Gastroesophageal sphincter (tissue), 4 donors: Measurements from ENCODE around the gene PDLIM5. TPM values are rescaled to one million over a fixed set of nuclear protein-coding genes. Genes with fewer than 3 reads are reported as not detected.
"Not testable (repeated sequence)": the region's sequence is repeated elsewhere in the genome, so short reads cannot be mapped to it uniquely, and the experiment has no call there.

Experiments
- ATAC-seq: fragments of 150-250 bp; one replicate; pipeline ENCODE4 v1.9.1; 2016; ENCODE audit warnings: mild to moderate bottlenecking, moderate library complexity
- H3K27ac ChIP-seq, 4 donors: fragments of 200-600 bp; sonication (generic) in 3 of 4; 1 replicate in 3 of 4; 2 replicates in 1 of 4; pipeline ENCODE4 v1.5.1; 2016 to 2019
- H3K27me3 ChIP-seq: fragments of 200-600 bp; sonication (generic); one replicate; pipeline ENCODE4 v1.5.1; 2019
- H3K36me3 ChIP-seq, 2 donors: fragments of 200-600 bp; sonication (generic); one replicate each; pipeline ENCODE4 v1.5.1; 2019; ENCODE audit warnings: control low read depth in 1 of 2
- H3K4me1 ChIP-seq, 3 donors: fragments of 200-600 bp; sonication (generic); 1 replicate in 2 of 3; 2 replicates in 1 of 3; pipeline ENCODE4 v1.5.1; 2016 to 2019; ENCODE audit warnings: control low read depth in 2 of 3
- H3K4me3 ChIP-seq, 2 donors: fragments of 200-600 bp; sonication (generic); one replicate each; pipeline ENCODE4 v1.5.1; 2019; ENCODE audit warnings: mild to moderate bottlenecking in 1 of 2, moderate library complexity in 1 of 2
- H3K9me3 ChIP-seq, 3 donors: fragments of 200-600 bp; sonication (generic); one replicate each; pipeline ENCODE4 v1.5.1; 2017 to 2019; ENCODE audit warnings: control low read depth in 2 of 3
- CTCF ChIP-seq, 4 experiments: fragments of 200-600 bp in 2 of 4; fragments of 450-650 bp in 2 of 4; sonication (generic) in 1 of 4; IDR thresholded peaks; one replicate each; pipeline ENCODE4 v1.5.1; 2017 to 2019; ENCODE audit warnings: antibody characterized with exemption in 4 of 4, mild to moderate bottlenecking in 2 of 4, moderate library complexity in 2 of 4
- EP300 ChIP-seq: sonication (generic); formaldehyde crosslinking; IDR thresholded peaks from one replicate; pipeline ENCODE4 v1.6.1; 2017; ENCODE audit warnings: antibody characterized with exemption, mild to moderate bottlenecking
- POLR2A ChIP-seq, 2 donors: fragments of 450-650 bp; IDR thresholded peaks; one replicate each; pipeline ENCODE4 v1.6.1; 2017; ENCODE audit warnings: antibody characterized with exemption in 2 of 2, mild to moderate bottlenecking in 2 of 2, moderate library complexity in 1 of 2
- POLR2AphosphoS5 ChIP-seq: sonication (generic); formaldehyde crosslinking; IDR thresholded peaks from one replicate; pipeline ENCODE4 v1.6.1; 2017; ENCODE audit warnings: antibody characterized with exemption
- WGBS, 2 donors: methylation state at CpG; one replicate each; pipeline ENCODE4 v1.1.5; 2018; ENCODE audit warnings: low coverage in 1 of 2; 5-methylcytosine and 5-hydroxymethylcytosine counted together
- total RNA-seq, 4 donors: library from RNA; depleted of rRNA; stranded (reverse); fragments of >200 nt; gene quantifications; one replicate each; pipeline ENCODE4 v1.1.0, GENCODE V29; 2016

Gene PDLIM5
- total RNA-seq, 4 donors from 2014 or later, result 100 to 223 (median 175) TPM

GRCh38 chr4:94650690-94651089, 198.9 kb downstream of the PDLIM5 start:
- no peaks in the 10 kb centered on the region for H3K27me3 ChIP-seq

DNA sequence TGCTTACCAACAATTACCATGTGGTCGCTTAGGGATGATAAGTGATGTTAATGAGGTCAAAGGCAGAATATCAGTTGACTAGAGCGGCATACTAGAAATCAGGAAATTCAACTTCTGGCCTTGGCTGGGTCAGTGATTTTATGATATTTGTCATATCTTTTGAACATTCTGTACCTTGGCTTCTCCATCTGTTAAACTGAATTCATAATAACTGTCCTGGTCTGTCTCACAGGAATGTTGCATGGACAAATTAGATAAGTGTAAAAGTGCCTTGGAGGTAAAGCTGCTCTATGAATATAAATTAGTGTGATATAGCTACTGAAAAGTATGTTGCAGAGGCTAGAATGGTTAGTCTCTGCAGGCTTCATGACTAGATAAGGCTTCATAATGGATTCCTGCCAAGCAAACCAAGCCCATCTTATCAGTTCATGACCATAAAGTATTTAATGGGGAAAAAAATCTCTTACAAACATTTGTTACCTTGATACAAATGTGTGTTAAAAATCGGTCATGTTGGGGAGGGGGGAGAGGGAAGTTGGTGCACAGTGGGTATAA, 201.4 kb downstream of the PDLIM5 start:
- Histone ChIP-seq H3K27me3 (no peaks in the 10 kb centered on the region), H3K36me3 (peaks cover 0 to 26% of the 10 kb centered on the region in 2 donors), H3K4me3 (no peak overlapping the region), H3K4me1 (peaks cover 0 to 37% (median 0%) of the 10 kb centered on the region in 3 donors), H3K27ac (no peak overlapping the region), H3K9me3 (no peaks in the 10 kb centered on the region)
- ATAC-seq, result no peak
- 78 to 100% methylated on average over 1 to 3 of the region's 3 CpGs for WGBS, 2 donors
- no peak for TF ChIP-seq POLR2A (IDR thresholded peaks at IDR 0.05)
- no peak for TF ChIP-seq EP300
- TF ChIP-seq POLR2AphosphoS5, result no peak
- TF ChIP-seq CTCF (IDR thresholded peaks at IDR 0.05), result no peak

More at GRCh38 chr4:94650690-94651089, 198.9 kb downstream of the PDLIM5 start:
- Histone ChIP-seq H3K4me1 (peaks cover 0 to 37% (median 0%) of the 10 kb centered on the region in 3 donors), H3K4me3 (no peak overlapping the region), H3K36me3 (peaks cover 0 to 22% of the 10 kb centered on the region in 2 donors), H3K9me3 (no peaks in the 10 kb centered on the region), H3K27ac (peak overlapping the region in 2 of 4 donors; percentile 16 to 22)
- TF ChIP-seq POLR2A (IDR thresholded peaks at IDR 0.05) (no peak), CTCF (IDR thresholded peaks at IDR 0.05) (no peak), POLR2AphosphoS5 (no peak), EP300 (no peak)
- ATAC-seq, result no peak
- WGBS, 2 donors, result 7 to 55% methylated on average over 3 of the region's 3 CpGs

DNA sequence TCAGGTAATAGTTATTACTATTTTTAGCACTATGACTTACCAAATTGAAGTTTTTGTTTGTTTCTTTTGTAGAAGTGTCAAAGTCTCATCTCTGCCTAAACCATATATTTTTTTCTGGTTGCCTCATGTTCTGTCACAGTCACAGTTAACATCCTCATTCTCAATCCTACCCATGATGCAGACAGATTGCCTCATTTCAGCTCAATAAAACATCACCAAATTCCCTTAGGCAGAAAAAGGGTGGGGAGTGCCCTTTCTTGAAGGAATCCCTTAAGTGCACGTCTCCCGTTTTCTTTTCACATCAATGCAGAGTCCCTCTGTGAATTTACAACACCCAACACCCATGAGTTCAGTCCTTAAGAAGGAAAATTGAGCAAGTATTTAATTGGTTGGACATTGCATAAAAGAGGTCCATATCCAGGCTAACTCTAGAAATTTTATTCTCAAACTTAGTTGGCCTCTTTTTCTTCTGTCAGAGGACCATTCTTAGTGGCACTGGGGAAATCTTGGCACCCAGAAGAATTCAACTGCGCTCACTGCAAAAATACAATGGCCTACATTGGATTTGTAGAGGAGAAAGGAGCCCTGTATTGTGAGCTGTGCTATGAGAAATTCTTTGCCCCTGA, 202.4 kb downstream of the PDLIM5 start:
- Histone ChIP-seq H3K27ac (no peak overlapping the region), H3K9me3 (no peaks in the 10 kb centered on the region), H3K4me1 (peaks cover 0 to 36% (median 0%) of the 10 kb centered on the region in 3 donors), H3K27me3 (no peaks in the 10 kb centered on the region), H3K4me3 (no peak overlapping the region), H3K36me3 (peaks cover 0 to 27% of the 10 kb centered on the region in 2 donors)
- ATAC-seq, result no peak
- no peak for TF ChIP-seq EP300
- TF ChIP-seq CTCF (IDR thresholded peaks at IDR 0.05), result no peak
- WGBS, 2 donors, result 87 to 90% methylated on average over 3 of the region's 3 CpGs

DNA sequence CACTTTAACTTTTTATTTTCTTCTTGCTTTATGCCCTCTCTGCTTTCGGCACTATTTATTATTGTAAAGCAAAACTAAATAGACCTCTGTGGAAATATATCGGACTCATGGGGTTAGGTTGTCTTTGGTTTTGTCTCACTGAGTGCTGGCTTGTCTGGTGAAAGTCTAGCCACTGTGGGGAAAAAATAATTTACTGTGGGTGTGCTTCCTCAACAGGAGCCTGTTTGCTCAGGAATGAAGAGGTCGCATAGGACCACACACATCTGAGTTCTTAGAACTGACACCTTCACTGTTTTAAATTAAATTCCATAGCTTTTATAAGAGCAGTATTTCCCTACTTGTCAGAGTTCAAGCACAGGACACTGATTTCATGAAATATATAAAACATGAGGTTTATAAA, 203.0 kb downstream of the PDLIM5 start:
- ATAC-seq, result no peak
- no peak overlapping the region for H3K4me3 ChIP-seq
- no peaks in the 10 kb centered on the region for H3K9me3 ChIP-seq
- no peaks in the 10 kb centered on the region for H3K27me3 ChIP-seq
- TF ChIP-seq POLR2AphosphoS5, result no peak
- no peak for TF ChIP-seq EP300
- no peak for TF ChIP-seq CTCF (IDR thresholded peaks at IDR 0.05)
- TF ChIP-seq POLR2A (IDR thresholded peaks at IDR 0.05), result no peak
- no peak overlapping the region for H3K27ac ChIP-seq
- H3K4me1 ChIP-seq, result peaks cover 0 to 30% (median 0%) of the 10 kb centered on the region in 3 donors
- peaks cover 0 to 31% of the 10 kb centered on the region in 2 donors for H3K36me3 ChIP-seq
- 59 to 77% methylated on average over 3 of the region's 3 CpGs for WGBS, 2 donors

DNA sequence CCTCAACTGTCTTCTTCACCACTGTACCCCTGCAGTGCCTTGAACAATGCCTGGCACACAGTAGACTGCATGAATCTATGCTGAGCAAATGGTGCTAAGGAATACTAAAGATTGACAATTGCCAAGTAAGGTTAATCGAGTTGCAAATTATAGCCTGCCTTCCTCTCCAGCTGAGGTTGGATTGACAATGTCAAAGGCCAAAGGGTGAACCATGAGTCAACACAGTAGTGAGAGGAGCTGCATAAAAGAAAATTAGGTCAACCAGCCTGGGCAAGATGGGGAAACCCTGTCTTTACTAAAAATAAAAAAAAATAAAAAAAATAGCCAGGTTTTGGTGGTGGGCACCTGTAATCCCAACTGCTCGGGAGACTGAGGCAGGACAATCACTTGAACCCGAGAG, 208.9 kb downstream of the PDLIM5 start:
- no peak overlapping the region for H3K4me3 ChIP-seq
- TF ChIP-seq EP300, result no peak
- TF ChIP-seq POLR2AphosphoS5, result no peak
- no peak for TF ChIP-seq POLR2A (IDR thresholded peaks at IDR 0.05)
- no peaks in the 10 kb centered on the region for H3K4me1 ChIP-seq
- no peaks in the 10 kb centered on the region for H3K9me3 ChIP-seq
- no peak overlapping the region for H3K27ac ChIP-seq
- no peaks in the 10 kb centered on the region for H3K27me3 ChIP-seq
- peaks cover 0 to 75% of the 10 kb centered on the region in 2 donors for H3K36me3 ChIP-seq
- WGBS, 2 donors, result 51 to 69% methylated on average over 2 to 3 of the region's 3 CpGs
- no peak for ATAC-seq

DNA sequence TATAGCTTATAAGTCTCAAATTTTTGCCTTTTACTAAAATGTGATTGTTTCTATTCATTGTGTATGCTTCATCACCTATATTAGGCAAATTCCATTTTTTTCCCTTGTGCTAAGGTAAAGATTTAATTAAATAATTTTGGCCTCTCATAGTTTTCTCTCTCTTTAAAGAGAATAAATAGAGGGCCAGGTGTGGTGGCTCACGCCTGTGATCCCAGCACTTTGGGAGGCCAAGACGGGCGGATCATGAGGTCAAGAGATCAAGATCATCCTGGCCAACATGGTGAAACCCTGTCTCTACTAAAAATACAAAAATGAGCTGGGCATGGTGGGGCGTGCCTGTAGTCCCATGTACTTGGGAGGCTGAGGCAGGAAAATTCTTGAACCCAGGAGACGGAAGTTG, 213.3 kb downstream of the PDLIM5 start:
- H3K27me3 ChIP-seq, H3K4me1 ChIP-seq, H3K4me3 ChIP-seq, ATAC-seq, H3K27ac ChIP-seq, H3K9me3 ChIP-seq: not testable (repeated sequence)
- peaks cover 0 to 46% of the 10 kb centered on the region in 2 donors for H3K36me3 ChIP-seq
- 84 to 90% methylated on average over 3 to 5 of the region's 5 CpGs for WGBS, 2 donors
